ENCODE data around the gene KRT71.

Gene KRT71

GRCh38 chr12:52539083-52539820 lies 13.7 kb downstream of the KRT71 start:
- DNase-seq (ENCODE audit: low read depth in 3 of 3, low spot score in 1 of 3): no peak

DNA sequence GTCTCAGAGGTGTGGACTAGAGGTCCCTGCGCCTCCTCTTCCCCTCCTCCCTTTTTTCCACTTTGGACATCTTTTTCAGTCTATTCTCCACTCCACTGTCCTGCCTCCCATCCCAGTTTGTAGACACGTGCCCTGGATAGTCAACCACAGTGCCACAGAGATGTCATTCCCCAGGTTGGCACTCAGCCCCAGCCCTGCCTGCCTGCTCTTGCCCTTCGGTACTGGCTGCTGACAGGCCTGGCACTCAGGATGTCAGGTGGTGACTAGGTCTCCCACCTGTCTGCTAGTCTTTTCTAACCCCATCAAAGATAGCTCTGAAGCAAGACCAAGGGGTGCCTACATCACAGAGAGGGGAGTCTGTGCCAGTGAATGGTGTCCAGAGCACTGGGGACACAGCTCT lies 15.8 kb downstream of the KRT71 start:
- DNase-seq (ENCODE audit: low read depth in 3 of 3, low spot score in 1 of 3): no peak

GRCh38 chr12:52535574-52535973 lies 17.4 kb downstream of the KRT71 start:
- DNase-seq (ENCODE audit: low read depth in 3 of 3, low spot score in 1 of 3): no peak

DNA sequence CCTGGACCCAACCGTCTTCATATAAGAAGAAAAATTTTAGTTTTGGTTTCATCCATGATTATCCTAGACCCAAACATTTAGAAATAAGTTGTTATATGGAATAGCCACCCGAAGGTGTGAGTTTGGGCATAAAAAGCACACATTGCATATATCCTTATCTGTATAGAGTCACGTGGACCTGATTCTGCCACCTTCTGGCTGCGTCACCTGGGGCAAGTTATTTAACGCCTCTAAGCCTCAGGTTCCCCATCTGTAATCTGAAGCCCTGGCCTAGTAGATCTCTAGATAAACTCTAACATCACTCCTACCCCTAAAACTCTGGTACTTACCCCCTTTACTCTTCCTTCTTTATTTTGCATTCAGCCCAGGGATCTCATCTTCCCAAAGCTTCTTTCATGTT lies 18.5 kb downstream of the KRT71 start:
- DNase-seq (ENCODE audit: low read depth in 3 of 3, low spot score in 1 of 3): no peak

- DNase-seq (ENCODE audit: low read depth in 3 of 3, low spot score in 1 of 3): no peak
These were observed 19.1 kb downstream of the KRT71 start for GRCh38 chr12:52533686-52534470.

DNA sequence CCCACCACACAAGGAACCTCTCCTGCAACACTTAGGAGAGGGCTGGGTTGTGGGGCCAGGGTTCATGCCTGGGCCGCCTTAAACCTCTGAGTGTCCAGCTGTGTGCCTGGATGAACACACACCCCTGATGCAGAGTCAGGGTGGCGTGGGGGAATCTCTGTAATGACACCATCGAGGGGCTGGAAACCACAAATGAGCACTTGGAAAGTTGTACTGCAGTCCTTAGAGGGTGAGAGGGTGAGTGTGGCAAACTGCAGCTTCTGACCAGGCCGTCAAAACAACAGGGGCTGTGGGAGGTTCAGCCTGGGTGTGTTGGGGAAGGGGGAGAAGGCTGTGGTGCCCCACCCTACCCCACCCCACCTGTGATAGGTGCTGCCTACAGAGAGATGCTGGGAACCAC lies 20.3 kb downstream of the KRT71 start:
- no peak for DNase-seq (ENCODE audit: low read depth in 3 of 3, low spot score in 1 of 3)

GRCh38 chr12:52531566-52532300 lies 21.2 kb downstream of the KRT71 start:
- no peak for DNase-seq (ENCODE audit: low read depth in 3 of 3, low spot score in 1 of 3)

- DNase-seq (ENCODE audit: low read depth in 3 of 3, low spot score in 1 of 3): no peak
These were observed 22.0 kb downstream of the KRT71 start for GRCh38 chr12:52530905-52531304.

DNA sequence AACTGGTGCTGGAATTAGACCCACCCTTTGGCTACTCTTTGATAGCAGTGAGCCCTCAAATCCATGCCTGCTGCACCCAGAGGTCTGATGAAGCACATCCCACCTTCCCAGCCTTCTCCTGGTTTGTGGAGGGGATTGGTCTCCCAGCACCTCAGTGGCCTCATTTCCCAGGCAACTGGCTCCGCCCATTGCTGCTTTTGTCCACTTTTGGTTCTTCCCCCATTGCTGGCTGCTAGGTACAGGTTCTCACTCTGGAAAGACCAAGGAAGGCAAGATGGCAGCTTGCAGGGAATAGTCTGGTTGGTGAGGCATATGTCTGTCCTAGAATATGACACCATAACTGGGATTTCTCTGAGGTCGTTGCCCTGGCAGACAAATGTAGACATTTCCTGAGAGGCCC lies 22.6 kb downstream of the KRT71 start:
- no peak for DNase-seq (ENCODE audit: low read depth in 3 of 3, low spot score in 1 of 3)

DNA sequence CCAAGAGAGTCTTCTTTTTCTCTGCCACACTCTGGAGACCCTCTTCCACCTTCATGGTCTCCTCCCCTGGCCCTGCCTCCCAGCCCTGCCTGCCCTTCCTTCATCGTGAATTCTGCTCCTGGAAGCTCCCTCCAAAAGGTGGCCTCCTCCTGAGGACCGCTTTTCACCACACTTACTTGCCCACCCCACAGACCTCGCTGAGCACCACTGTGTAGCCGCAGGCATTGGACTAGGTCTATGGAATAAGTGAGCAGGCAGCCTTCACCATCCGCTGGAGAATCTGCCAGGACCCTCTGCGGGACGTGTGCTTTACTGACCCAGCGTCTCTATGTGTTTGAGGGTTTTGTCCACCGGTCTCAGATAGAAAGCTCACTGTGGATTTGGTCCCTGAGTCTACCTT lies 23.1 kb downstream of the KRT71 start:
- no peak for DNase-seq (ENCODE audit: low read depth in 3 of 3, low spot score in 1 of 3)

- no peak for DNase-seq (ENCODE audit: low read depth in 3 of 3, low spot score in 1 of 3)
These were observed 23.5 kb downstream of the KRT71 start for GRCh38 chr12:52529417-52529816.

DNA sequence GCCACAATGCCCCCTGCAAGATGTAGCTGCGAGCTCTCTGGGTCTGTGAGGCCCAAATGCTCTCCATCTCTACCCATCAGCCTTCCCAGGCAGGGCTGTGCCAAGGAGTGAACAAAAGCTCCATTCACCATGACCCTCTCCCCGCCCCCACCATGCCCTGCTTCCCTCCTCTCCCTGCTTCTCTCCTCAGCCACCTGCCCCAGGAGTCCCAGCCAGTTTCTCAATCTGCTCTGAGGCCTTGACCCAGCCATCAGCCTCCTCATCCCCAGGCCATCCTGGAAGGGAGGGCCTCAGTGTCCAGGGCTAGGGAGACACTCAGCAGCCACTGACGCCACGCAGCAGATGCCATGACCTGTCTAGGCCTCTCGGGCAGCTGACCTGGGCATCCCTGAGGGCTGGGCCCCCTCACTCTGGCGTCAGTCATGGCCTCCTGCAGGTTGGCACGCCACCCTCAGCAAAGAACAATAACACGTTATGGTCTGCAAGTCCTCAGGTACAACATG lies 24.3 kb downstream of the KRT71 start:
- DNase-seq (ENCODE audit: low read depth in 3 of 3, low spot score in 1 of 3): no peak

DNA sequence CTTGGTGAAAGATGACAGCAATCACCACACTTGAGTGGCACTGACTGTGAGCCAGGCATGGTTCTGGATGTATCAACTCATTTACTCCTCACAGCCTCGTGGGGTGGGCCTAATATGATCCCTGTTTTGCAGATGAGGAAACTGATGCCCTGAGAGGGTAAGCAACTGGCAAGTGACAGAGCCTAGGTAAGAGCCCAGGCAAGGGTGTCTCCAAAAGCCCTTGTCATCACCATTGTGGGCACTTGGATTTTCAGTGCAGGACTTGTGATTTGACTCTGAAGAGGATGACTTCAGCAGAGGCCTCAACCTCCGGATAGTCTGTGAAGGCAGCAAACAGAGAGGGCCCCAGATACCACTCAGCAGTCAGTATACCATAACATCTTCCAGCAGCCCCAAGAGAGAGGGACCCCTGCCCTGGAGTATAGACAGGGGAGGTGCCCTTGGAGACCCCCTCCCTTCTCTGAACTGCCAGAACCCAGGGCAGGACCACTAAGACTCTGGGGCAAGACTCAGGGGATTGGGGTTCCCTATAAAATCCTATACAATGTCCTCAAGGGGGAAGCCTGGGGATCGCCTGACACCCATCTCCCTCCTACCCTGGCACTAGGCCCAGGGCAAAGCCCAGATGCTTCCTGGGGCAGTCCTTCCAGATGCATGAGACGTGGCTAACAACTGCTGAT lies 25.7 kb downstream of the KRT71 start:
- DNase-seq (ENCODE audit: low read depth in 3 of 3, low spot score in 1 of 3): no peak

GRCh38 chr12:52526511-52526951 lies 26.4 kb downstream of the KRT71 start:
- DNase-seq (ENCODE audit: low read depth in 3 of 3, low spot score in 1 of 3): no peak

DNA sequence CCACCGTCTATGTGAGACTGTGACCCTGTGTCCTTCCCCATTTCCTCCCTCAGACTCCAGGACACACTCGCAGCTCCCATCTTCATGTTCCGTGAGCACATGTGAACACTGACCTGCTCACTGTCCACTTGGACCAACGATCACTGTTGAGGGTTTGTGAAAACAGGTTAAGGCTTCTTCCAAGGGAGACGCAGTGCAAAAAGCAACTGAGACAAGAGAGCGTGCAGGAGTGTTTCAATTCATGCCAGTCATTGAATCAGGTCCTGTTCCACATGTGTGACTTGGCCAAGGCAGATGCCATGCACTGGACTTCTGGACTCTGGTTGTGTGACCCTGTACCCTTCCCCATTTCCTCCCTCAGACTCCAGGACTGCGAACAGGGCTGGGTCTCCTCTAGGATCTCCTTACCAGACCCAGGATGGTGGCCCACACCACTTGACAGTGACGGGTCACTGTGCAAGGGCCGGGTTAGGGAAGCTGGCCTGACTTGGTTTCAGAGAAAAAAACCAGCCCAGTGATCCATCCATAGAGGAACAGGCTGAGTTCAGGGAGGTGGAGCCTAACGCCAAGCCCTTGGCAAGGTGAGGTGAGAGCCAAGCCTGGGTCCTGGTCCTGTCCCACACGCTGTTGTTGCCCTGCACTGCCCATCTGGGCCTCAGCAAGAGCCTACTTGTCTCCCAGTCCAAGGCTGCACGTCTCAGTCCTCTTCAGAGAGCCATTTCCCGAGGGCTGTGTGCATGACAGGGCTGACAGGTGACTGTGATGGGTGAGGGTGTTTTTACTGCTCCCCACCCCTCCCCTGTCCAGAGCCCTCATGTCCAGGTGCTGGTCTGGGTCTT lies 27.1 kb downstream of the KRT71 start:
- DNase-seq (ENCODE audit: low read depth in 3 of 3, low spot score in 1 of 3): no peak

DNA sequence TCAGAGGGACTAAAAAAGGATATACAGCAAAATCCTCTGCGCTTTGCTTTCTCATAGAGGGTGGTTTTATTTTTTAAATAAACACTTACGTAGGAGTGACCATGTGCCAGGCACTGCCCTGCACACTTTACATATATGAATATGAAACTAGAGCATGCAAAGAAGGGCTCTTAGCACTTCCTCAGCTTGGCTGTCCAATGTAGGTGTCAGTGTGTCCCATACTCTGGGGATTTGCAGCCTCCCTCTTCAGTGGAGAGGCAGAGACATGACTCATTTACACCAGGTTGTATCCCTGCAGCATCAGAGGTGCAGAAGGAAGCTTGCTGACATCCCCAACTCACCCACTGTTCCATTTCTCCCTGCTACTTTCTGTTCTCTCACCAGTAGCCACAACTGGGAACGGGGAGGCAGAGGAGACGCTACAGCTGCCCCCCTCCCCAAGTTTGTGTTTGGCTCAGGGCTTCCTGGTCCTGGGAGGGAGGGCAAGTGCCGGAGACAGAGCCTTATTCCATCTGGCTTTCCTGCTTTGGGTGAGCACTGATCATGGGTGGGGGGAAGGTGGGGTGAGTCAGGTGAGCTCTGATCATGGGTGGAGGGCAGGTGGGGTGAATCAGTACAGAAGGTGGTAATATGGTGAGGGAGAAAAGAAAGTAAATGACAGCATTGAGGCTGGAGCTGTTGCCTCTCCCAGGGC lies 27.9 kb downstream of the KRT71 start:
- DNase-seq (ENCODE audit: low read depth in 3 of 3, low spot score in 1 of 3): no peak

DNA sequence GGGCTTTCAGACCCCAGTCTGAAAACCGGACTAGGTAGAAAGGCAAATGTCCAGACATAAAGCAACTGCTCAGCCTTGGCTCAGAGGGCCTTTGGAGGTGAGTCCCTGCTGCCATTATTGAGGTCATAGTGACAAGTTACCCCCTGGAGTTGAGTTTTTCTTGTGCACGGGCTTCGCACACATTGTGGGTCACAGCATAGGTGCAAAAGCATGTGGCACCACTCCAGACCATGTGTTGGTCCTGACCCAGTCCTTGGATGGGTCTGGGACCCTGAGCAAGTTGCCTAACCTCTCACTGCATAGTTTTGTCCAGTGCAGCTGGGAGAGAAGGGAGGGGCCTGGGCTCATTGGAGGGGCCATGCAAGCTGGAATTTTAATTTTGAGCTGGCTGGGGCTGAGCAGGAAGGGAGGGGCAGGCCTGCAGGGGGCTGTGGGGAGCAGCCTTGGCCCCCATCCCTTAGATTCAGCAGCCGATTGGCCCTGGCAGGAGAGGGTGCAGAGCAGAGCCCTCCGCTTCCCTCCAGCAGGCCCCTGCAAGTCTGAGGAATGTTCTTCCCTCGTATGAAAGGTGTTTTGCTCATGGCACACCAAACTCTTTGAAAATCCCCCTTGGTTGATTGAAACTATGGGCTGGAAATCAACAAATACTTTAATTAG lies 28.6 kb downstream of the KRT71 start:
- no peak for DNase-seq (ENCODE audit: low read depth in 3 of 3, low spot score in 1 of 3)

- DNase-seq (ENCODE audit: low read depth in 3 of 3, low spot score in 1 of 3): no peak
These were observed 29.1 kb downstream of the KRT71 start for GRCh38 chr12:52523824-52524223.

DNA sequence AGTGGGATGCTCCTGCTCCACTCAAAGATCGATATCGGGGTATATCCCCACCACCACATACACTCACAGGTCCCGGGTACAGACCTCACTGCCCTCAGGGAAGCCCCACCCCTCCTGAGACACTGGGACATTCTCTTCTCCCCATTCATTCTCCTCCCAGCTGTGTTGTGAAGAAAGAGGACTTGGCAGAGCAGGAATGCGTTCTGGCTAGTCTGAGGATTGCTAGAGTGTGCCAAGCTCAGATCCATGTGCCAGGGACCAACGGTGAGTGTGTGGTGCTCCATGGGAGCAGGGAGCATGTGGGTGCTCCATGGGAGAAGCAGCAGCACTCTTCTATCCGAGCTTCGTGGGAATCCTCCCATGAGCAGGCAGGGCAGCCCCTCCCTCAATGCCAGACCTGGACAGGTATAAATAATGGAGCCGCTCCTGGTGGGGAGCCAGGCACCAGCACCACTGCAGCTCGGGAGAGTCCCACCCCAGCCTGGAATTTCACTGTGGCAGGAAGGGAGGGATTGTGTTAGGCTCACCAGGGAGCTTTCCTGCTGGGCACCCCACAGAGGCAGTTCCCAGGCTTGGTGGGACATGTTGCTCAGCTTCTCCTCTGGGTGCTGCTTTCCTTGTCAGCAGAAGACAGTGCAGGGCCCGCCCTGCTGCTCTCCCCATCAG lies 30.5 kb downstream of the KRT71 start:
- DNase-seq (ENCODE audit: low read depth in 3 of 3, low spot score in 1 of 3): no peak

All from stimulated activated CD4-positive, alpha-beta T cell treated with anti-CD3 and anti-CD28 coated beads, TNF-alpha, amount 100 ng/mL, for 1 hour (primary cell).